ENCODE results near the gene MCM3AP.

MCM3AP gene

DNA sequence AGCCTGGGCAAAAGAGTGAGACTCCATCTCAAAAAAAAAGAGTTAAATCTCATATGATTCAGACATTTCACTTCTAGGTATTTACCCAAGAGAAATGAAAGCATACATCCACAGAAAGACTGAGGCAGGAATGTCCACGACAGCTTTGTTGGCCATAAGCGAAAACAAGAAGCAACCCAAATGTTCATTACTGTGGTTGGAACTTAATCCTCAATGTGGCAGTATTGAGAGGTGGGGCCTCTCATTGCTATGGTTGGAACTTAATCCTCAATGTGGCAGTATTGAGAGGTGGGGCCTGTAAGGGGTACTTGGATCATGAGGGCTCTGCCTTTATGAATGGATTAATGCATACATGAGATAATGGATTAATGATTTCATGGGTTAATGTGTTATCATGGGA is 23.0 kb upstream of the MCM3AP start:
- TF ChIP-seq, protein P1, sequence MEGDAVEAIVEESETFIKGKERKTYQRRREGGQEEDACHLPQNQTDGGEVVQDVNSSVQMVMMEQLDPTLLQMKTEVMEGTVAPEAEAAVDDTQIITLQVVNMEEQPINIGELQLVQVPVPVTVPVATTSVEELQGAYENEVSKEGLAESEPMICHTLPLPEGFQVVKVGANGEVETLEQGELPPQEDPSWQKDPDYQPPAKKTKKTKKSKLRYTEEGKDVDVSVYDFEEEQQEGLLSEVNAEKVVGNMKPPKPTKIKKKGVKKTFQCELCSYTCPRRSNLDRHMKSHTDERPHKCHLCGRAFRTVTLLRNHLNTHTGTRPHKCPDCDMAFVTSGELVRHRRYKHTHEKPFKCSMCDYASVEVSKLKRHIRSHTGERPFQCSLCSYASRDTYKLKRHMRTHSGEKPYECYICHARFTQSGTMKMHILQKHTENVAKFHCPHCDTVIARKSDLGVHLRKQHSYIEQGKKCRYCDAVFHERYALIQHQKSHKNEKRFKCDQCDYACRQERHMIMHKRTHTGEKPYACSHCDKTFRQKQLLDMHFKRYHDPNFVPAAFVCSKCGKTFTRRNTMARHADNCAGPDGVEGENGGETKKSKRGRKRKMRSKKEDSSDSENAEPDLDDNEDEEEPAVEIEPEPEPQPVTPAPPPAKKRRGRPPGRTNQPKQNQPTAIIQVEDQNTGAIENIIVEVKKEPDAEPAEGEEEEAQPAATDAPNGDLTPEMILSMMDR (IDR thresholded peaks at IDR 0.05; ENCODE audit: low read depth, low read length), result no peak
- H3K4me3 ChIP-seq (ENCODE audit: low read depth, low read length), result no peak overlapping the region

DNA sequence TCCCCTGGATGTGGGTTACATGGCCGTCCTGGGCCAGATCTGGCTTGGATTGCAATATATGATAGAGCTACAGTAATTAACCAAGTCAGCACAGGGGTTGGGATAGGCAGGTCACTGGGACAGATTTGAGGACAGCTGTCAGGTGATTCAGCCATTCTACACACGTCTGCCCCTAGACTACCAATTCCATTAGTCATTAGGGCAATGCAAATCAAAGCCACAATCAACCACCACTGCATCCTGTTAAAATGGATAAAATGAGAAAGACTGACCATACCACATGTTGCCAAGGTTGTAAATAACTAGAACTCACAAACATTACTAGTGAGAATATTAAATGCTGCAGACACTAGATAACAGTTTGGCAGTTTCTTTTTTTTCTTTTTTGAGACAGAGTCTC is 22.2 kb upstream of the MCM3AP start:
- H3K4me3 ChIP-seq (ENCODE audit: low read depth, low read length), result no peak overlapping the region
- TF ChIP-seq, protein P1 (IDR thresholded peaks at IDR 0.05; ENCODE audit: low read depth, low read length), result no peak

DNA sequence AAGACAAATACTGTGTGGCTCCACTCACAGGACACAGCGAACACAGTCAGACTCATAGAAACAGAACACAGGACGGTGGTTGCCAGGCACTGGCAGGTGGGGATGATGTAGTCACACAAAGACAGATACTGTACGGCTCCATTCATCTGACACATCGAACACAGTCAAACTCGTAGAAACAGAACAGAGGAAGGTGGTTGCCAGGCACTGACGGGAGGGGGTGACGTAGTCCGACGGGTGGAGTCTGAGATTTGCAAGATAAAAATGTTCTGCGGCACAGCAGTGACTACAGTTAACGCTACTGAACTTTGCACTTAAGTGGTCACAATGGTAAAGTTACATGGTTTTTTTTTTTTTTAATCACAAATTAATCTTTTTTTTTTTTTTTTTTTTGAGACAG is 19.5 kb upstream of the MCM3AP start:
- TF ChIP-seq, protein P1 (IDR thresholded peaks at IDR 0.05; ENCODE audit: low read depth, low read length), result no peak
- H3K4me3 ChIP-seq (ENCODE audit: low read depth, low read length), result no peak overlapping the region

DNA sequence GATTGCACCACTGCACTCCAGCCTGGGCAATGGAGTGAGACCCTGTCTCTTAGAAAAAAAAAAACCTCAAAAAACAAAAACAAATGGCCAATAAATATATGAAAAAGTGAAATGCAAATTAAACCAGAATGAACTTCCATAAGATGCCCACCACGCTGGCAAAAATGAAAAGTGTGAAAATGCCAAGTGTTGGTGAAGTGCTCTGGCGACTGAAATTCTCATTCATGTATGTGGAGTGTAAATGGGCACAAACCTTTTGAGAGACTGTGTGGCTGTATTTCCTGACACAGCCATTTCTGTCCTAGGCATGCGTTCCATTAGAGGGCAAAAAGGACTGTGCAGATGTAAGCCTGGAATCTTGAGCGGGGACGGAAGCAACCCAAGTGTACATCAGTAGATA is 19.0 kb upstream of the MCM3AP start:
- TF ChIP-seq, protein P1 (IDR thresholded peaks at IDR 0.05; ENCODE audit: low read depth, low read length), result no peak

DNA sequence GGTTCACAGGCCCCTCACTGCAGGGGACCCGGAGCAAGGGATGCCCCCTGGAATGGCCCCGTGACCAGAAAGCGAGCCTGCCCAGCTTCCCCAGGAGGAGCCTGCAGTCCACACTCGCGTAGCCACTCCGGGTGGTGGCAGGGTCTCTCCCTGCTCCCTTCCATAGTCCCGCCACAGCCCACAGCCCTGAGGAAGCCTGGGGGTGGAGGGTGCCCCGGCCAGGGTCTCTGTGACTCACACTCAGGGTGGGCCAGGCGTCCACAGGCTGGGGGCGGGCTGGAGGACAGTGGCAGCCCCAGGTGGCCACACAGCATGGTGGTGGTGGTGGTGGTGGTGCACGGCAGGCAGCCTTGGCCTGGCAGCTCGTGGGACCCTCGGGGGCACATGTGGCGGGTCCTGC is 16.3 kb upstream of the MCM3AP start:
- no peak overlapping the region for H3K4me3 ChIP-seq (ENCODE audit: low read depth, low read length)
- TF ChIP-seq, protein P1 (IDR thresholded peaks at IDR 0.05; ENCODE audit: low read depth, low read length), result no peak

More for the DNA sequence above, 19.0 kb upstream of the MCM3AP start:
- H3K4me3 ChIP-seq (ENCODE audit: low read depth, low read length), result no peak overlapping the region

DNA sequence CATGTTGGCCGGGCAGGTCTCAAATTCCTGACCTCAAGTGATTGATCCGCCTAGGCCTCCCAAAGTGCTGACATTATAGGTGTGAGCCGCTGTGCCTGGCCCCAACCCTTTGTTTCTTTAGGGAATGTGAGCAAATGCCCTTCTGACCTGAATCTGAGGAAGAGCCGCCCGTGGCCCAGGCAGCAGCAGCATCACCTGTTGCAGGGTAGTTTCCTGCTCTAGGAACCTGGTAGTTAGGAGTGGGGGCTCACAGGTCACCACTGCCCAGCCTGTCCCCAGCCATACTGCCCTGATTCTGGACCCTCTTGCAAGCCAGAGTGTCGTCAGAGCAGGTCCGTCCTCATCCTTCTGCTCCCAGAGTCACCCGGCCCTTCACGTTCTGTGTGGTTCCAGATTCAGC is 13.8 kb upstream of the MCM3AP start:
- H3K4me3 ChIP-seq (ENCODE audit: low read depth, low read length), result no peak overlapping the region
- TF ChIP-seq, protein P1 (IDR thresholded peaks at IDR 0.05; ENCODE audit: low read depth, low read length), result no peak

DNA sequence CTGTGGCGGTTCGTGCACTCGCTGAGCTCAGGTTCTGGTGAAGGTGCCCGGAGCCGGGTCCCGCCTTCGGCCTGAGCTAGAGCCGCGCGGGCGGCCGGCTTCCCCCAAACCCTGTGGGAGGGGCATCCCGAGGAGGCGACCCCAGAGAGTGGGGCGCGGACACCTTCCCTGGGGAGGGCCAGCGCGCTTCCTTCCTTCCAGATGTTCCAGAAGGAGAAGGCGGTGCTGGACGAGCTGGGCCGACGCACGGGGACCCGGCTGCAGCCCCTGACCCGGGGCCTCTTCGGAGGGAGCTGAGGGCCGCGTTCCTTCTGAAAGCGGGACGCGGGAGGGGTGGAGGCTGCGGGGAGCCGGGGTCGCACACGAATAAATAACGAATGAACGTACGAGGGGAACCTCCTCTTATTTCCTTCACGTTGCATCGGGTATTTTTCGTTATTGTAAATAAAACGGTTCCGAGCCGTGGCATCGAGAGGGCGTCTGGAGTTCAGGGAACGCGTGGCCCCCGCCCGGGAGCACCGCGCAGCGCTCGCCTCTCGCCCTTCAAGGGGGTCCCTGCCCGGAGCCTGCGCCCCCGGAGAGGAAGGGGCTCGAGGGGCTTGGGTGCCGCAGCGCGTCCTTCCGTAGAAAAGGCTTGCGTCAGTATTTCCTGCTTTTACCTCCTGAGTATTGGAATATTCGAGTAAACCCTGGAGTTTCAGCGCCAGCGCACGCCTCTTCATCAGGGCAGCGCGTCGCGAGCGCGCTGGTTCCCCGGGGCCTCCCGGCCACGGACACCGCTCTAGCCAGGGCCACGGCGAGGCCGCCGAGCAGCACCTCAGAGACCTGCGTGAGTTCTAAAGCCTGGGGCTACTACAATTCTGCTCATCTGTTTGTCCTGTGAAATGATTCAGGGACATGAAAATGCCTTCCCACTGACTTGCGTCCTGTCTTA is 12.2 kb upstream of the MCM3AP start:
- H3K4me3 ChIP-seq (ENCODE audit: low read depth, low read length), result no peak overlapping the region
- TF ChIP-seq, protein P1 (IDR thresholded peaks at IDR 0.05; ENCODE audit: low read depth, low read length), result no peak
